Measurements from ENCODE around the gene SPATA16.
A peak's percentile ranks its signal among the peaks of the same experiment; 100 is the strongest.
"Not testable (repeated sequence)": the region's sequence is repeated elsewhere in the genome, so short reads cannot be mapped to it uniquely, and the experiment has no call there.

The SPATA16 gene, protein sequence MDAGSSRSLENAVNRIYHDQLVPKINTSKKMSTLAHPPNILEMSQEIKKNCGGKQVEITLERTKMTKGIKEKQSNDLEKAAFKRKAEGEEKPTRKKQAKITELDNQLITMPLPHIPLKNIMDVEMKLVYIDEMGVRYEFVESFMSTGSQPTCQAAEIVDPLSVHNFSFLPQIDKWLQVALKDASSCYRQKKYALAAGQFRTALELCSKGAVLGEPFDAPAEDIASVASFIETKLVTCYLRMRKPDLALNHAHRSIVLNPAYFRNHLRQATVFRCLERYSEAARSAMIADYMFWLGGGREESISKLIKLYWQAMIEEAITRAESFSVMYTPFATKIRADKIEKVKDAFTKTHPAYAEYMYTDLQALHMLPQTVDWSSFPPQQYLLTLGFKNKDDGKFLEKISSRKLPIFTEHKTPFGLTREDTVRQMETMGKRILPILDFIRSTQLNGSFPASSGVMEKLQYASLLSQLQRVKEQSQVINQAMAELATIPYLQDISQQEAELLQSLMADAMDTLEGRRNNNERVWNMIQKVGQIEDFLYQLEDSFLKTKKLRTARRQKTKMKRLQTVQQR

DNA sequence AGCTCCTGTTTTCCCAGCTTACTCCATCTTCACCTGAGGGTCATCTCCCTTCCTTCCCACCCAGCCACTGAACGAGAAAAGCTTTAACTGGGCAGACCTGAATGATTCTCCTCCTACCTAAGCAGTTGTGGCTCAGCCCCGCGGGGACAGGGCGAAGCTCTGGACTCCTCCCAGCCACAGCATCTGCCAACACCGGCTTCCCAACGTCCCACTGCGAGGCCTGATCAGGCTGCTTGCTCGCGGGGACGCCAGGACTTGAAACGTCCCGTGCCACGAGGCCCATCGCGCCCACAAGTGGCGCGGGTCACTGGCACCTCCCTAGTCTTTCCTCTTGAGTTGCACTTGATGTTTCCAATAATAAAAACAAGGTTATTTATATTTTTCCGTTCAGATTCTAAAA, at the start of gene SPATA16:
SPATA16 (minus strand) TSS at position 250 of the 400 bp plus-strand sequence. CDS start 23,504 bp downstream, outside the sequence.
- DNase-seq = no peak

DNA sequence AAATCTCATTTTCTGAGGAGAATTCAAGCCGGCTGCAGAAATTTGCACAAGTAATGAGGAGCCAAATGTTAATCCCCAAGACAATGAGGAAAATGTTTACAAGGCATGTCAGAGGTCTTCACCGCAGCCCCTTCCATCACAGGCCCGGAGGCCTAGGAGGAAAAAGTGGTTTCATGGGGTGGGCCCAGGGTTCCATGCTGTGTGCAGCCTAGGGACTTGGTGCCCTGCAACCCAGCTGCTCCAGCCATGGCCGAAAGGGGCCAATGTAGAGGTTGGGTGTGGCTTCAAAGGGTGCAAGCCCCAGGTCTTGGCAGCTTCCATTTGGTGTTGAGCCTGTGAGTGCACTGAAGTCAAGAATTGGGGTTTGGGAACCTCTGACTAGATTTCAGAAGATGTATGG, 42.0 kb upstream of the SPATA16 start:
- not testable (repeated sequence) for DNase-seq

DNA sequence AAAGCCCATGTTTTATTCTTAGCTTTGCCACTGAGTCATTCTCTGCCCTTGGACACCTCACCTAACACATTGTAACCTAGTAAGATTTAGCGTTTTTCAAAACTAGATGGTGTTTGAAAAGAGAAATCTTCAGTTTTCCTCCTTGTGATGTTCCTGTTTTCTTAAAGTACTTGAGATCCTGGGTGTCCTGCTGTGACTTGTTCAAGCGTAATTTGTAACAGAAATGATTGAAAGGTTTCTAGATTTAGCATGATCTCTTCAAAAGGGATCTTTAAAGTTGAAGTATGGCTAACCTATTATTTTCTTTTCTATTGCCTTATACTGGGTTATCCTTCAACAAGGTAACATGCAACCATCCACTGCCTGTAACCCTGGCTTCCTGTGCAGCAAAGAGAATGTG, 32.6 kb upstream of the SPATA16 start:
- DNase-seq = no peak

DNA sequence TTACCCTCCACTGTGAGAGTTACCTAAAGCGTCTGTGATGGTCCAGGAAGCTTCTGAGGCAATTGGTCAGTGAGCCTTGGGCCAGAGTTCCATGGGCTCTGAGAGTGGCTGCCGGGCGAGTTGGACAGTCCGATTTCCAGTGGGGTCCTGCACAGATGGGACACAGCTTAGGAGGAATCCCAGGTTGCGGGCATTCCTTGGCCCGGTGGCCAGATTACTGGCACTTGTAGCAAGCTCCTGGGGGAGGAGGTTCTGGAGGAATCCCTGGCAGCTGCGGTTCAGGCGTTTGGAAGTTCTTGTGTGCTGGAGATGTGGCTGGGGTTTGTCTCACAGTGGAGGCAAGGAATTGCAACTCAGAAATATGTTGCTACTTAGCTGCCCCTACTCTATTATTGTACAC, 18.1 kb upstream of the SPATA16 start:
- not testable (repeated sequence) for DNase-seq

DNA sequence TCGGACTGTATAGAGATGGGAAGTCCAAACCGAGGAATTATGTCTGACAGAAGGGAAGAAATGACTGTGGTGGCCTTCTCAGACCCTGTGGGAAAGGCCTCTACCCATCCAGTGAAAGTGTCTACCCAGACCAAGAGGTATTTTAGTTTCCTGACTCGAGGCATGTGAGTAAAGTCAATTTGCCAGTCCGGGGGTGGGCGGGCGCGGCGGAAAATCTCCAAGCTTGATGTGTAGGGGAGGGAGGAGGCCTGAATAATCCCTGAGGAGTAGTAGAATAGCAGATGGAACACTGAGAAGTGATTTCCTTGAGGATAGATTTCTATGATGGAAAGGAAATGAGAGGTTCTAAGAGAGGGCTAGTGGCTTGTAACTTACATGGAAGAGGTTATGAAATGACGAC, 15.5 kb upstream of the SPATA16 start:
- DNase-seq = not testable (repeated sequence)

DNA sequence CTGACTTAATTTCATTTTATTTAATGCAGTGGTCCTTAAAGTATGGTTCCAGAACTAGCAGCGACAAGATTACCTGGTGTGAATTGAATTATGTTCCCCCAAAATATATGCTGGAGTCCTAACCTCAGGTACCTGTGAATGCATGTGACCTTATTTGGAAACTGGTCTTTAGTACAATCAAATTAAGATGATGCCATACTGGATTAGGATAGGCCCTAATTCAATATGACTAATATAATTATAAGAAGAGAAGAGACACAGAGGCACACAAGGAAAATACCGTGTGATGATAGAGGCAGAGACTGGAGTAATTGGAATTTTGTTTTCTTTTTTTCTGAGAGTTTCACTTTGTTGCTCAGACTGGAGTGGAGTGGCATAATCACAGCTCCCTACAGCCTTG, 12.6 kb upstream of the SPATA16 start:
- DNase-seq = no peak

DNA sequence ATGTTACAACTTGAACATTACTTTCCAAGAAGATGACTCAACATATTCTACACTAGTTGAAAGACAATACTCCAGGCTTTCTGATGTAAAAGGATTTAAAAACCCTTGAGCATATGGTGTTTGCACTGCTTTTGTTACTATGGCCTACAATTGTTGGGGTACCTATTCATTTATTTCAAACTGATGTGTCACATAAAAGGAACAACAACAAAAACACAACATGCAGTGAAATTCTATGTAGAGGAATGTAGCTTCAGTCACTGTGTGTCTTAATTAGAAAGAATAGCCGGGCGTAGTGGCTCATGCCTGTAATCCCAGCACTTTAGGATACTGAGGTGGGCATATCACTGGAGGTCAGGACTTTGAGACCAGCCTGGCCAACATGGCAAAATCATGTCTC, 1.6 kb downstream of the SPATA16 start:
- no peak for DNase-seq

DNA sequence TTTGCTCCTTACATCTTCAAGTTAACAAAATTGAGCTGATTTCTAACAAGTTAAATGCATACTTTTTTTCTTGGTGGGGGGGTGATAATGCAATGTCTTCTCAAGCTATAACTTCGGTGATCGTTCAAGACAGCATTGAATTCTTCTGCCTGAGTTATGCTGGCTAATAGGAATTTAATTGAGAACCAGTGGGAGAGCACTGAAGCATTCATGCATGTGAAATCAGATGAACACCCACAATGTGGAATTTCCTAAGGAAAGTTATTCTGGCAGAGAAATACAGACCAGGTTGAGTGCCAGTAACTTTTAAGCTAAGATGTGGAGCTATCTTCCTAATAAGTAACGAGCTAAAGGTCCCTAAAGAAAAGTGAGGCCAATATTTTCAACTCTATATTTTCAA, 3.0 kb downstream of the SPATA16 start:
- peak; percentile 13 for DNase-seq

DNA sequence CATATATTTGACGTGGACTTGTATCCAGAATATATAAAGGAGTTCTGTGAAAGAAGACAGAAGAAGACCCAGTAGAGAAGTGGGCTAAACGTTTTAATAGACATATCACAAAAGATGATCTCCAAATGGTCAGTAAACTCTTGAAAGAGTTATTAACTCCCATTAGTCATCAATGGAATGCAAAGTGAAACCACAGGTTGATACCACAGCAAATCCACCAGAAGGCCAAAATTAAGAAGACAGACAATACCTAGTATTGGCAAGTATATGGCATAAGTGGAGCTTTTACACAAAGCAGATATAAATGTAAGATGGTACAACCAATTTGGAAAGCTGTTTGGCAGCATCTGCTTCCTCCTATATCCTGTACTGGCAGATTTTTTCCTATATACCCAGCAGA, 6.0 kb downstream of the SPATA16 start:
- no peak for DNase-seq

DNA sequence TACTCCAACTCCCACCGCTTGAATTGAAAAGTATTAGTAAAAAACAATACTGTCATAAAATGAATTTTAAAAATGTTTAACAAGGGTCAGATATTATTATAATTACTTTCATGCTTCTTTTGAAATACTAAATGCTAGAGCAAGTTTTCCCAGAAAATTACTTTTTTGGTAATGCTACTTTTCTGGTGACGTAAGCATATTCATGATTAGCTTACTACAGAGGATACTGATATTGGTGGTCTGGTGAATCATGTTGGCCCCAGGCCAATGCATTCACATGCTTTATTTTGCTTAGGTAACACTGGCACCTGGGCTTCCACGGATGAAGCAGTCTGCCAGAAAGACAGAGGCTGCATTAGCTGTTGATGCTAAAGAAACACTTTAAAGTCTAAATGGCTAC, 12.4 kb downstream of the SPATA16 start:
- DNase-seq = no peak

DNA sequence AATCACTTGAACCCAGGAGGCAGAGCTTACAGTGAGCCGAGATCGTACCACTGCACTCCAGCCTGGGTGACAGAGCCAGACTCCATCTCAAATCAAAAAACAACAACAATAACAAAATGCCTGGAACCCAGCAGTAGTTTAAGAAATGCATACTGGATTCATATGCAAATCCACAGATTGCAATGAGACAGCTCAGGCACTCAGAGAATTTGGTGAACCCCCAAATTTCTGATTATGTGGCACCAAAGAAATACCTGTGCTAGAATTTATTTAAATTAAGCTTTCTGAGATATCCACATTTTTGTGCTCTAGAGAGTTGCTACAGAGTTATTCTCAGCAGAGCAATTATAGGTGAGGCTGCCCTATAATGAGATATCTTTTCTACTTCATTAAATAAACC, 29.7 kb downstream of the SPATA16 start:
- DNase-seq = no peak

DNA sequence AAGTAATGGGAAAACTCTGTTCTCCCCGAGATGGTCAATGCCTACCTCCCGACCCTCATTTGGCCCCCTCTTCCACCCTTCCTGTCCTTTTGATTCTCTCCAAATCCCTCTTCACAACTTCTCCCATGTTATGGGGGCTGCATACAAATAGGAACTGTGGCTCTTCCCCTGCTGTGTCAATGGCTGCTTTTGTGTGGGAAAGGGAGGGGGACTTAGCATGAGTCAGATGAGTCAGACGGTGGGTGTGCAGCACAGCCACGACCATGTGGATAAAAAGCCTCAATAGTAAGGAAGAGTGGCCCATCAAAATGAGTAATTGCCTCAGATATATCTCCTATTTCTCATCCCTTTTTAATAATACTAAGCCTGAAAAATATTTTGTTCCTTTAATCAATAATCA, 31.9 kb downstream of the SPATA16 start:
- no peak for DNase-seq

DNA sequence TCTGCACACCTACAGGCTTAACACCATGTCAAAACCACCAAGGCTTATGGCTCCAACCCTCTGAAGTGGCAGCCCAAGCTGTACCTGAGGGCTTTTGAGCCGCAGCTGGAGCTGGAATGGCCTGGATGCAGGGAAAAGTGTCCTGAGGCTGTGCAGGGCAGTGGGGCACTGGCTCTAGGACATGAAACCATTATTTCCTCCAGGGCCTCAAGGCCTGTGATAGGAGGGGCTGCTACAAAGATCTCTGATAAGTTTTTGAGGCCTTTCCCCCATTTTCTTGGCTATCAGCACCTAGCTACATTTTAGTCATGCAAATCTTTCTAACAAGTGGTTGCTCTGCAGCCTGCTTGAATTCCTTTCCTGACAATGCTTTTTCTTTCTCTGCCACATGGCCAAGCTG, 37.6 kb downstream of the SPATA16 start:
- DNase-seq = no peak

DNA sequence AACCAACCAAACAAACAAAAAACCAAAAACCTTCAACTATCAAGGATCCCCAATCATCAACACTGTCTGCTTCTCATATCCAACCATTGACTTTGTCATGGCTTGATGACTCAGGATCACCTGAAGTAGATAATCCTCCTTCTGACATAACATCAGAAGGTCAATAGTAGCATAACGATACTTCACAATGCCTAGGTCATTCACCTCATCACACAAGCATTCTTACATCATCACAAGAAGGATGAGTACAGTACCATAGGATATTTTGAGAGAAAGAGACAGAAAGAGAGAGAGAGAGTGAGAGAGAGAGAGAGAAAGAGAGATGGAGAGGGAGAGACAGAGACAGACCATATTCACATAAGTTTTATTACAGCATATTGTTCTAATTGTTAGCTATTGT, 42.1 kb downstream of the SPATA16 start:
- no peak for DNase-seq

DNA sequence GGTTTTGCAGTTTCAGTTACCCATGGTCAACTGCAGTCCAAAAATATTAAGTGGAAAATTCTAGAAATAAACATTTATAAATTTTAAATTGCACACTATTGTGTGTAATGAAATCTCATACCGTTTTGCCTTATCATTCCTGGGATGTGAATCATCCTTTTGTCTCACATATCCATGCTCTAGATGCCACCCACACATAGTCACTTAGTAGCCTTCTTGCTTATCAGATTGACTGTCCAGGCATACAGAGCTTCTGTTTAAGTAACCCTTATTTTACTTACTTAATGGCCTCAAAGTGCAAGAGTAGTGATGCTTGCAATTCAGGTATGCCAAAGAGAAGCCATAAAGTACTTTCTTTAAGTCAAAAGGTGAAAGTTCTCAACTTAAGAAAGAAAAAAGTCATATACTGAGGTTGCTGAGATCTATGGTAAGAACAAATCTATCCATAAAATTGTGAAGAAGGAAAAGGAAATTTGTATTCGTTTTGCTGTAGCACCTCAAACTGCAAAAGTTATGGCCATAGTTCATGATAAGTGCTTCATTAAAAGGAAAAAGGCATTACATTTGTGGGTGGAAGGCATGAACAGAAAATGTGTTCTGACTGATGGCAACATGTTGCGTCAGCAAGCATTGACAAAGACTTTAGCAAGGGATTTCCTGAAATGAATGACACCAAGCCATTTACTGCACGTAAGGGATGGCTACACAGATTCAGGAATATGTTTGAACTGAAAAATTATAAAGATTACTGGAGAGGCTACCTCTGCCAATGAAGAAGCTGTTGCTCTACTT, 43.8 kb downstream of the SPATA16 start:
- no peak for DNase-seq

DNA sequence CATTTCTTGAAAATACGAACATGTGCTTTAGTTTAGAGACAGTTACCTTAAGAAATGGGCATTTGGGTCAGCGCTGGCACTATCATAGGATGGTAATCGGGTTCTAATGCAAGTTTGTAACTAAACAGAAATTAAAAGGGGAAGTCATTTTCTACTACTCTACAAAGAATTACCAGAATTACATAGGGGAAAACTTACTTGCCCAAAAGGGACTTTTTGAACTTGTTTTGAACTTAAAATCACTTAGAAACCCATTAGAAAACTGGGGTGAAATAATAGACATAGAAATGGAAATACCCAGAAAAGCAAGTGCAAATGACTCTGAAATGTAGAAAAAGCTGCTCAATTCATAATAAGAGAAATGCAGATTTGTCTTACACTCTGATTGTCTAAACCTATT, 44.9 kb downstream of the SPATA16 start:
- no peak for DNase-seq

DNA sequence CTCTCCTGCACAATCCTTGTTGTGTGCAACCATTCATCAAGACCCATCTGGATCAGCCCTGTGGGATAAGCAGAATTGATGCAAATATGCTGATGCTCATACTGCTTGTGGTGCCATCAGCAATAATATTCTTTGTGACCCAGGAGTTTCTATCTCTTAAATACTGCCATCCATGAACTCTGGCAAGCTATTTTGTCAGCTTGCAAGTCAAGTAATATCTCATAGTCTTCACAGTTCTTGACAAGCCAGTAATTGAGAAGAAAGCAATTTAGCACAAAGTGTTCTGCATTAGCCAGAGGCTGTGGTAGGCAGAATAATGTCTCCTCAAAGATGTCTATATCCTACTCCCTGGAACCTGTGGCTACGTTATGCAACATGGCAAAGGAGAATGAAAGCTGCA, 49.0 kb downstream of the SPATA16 start:
- DNase-seq = no peak

DNA sequence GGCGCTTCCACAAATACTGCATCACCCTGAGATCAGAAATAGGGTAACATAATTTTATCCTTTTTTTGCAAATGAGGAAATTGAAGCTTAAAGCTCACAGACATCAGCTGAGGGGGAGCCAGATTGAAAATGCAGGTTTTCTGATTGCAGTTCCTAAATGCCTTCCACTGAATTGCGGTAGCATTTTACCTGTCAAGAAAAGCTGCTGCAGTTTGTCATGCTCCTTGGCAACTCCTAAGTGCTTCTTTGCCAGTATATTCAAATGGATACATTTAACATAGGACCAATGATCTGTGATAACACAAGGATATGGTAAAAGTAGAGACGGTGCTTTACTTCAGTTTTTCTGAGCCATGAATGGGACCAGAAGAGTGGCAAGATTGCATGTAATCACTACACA, 50.5 kb downstream of the SPATA16 start:
- no peak for DNase-seq

DNA sequence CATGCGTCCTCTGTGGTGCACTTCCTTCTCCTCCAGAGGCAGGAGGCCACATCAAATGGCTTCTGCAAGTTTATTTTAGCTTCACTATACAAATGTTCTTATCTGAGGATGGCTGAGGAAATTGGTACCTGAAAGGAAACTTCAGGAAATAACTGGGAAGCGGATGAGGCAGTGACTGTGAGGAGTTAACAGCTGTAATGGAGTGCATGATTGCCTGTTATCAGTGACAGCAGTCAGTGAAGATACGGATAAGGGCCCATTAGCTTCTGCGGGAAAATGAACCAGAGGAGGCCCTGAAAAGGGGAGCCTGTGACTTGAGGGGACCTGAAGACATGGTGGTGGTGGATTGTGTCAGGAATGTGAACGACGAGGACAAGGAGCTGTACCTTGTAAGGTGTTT, 51.8 kb downstream of the SPATA16 start:
- DNase-seq = no peak

DNA sequence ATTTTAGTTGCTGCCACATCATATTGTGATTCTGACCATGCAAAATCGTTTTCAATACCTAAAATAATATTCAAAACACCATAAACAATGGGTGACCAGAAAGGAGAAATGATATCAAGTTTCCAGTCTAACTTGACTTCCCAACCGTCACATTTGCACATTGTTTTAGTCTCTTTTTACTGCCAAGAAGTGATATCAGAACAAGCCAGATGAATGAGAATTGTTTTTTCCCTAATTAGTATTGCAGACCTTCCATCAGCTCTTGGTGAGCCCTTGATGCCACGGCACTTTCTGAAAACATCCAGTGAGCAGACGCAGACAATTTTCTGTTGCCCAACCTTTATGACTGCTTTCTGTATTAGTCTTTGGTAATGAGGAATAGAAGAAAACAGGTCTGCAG, 62.5 kb downstream of the SPATA16 start:
- no peak for DNase-seq

DNA sequence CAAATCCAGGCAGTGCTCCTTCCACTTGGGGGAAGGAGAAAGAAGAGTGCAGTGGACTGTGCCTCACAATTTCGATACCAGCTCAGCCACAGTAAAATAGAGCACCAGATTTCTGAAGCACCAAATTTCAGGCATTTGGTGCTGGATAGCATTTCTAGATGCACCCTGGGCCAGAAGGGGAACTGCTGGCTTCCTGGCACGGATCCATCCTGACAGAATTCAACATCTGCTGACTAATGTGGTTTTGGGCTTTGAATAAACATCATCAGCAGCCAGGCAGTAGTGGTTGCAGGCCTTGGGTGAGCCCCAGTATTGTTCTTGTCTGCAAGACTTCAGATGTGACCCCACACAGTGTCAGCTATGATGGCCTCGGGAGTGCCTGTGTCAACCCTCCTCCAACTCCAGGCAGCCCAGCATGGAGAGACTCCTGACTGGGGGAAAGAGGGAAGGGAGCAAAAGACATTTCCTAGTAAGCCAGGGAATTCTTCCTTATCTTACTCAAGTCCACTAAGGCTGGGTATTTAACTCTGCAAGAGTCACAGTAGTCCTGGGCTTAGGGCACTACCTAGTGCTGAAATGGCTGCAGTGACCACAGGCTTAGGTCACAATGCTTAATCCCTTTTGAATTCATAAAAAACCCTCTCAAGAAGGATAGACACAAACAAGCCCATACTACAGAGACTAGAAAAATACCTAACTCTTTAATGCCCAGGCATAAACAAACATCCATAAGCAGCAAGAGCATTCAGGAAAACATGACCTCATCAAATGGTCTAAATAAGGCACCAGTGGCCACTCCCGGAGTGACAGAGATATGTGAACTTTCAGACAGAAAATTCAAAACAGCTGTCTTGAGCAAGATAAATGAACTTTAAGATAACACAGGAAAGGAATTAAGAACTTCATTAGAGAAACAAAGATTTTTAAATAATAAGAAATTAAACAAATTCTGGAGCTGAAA, 74.7 kb downstream of the SPATA16 start:
- DNase-seq = peak; percentile 89

DNA sequence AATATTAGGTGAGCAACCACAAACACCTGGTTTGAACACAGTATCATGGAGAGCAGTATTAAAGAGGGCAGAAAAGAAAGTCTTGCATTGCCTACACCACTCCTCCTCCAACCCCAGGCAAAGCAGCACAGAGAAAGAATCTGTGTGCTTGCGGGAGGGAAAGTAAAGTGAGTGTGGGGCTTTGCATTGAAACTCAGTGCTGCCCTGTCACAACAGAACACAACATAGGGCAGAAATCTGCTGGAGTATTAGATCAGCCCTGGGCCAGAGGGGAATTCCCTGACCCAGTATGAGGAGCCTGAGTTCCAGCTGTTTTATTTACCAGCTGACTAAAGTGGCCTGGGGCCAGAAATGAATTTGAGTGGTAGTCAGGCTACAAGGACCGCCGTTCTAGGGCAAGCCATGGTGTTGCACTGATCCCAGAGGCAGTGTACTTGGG, 75.5 kb downstream of the SPATA16 start:
- DNase-seq = peak; percentile 77

DNA sequence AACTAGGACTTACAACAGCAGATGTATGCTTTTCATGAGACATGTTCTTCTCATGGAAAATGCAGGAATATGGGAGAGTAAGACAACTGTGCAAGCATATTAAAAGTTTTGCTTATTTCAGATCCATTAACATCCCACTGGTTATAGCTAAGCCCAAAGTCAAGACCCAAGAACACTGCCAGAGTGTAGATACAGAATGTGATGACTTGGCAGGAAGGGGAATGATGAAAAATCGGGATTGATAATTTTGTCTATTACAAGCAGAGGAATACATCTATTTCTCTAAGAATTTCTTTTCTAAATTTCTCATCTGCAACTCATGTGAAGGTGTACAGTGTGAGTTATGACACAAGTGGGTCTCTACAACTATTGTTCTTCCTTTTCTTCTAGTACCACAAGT, 76.4 kb downstream of the SPATA16 start:
- DNase-seq = no peak

Data from NCI-H1694 treated with DMSO at 0.1 percent for 48 hours (cell line).